Esophagus squamous epithelium (tissue), 4 donors: Measurements from ENCODE around the gene MYT1.

Source experiments
- CTCF ChIP-seq, 6 experiments: fragments of 450-650 bp in 4 of 6; fragments of 200-600 bp in 2 of 6; sonication (generic) in 2 of 6; IDR thresholded peaks; one replicate each; pipeline ENCODE4 v1.5.1; 2016 to 2019; ENCODE audit warnings: antibody characterized with exemption in 6 of 6, mild to moderate bottlenecking in 4 of 6, moderate library complexity in 4 of 6
- POLR2A ChIP-seq, 4 donors: fragments of 450-650 bp; IDR thresholded peaks; one replicate each; pipeline ENCODE4 v1.6.1; 2017; ENCODE audit warnings: antibody characterized with exemption in 4 of 4, mild to moderate bottlenecking in 4 of 4, moderate library complexity in 3 of 4

DNA sequence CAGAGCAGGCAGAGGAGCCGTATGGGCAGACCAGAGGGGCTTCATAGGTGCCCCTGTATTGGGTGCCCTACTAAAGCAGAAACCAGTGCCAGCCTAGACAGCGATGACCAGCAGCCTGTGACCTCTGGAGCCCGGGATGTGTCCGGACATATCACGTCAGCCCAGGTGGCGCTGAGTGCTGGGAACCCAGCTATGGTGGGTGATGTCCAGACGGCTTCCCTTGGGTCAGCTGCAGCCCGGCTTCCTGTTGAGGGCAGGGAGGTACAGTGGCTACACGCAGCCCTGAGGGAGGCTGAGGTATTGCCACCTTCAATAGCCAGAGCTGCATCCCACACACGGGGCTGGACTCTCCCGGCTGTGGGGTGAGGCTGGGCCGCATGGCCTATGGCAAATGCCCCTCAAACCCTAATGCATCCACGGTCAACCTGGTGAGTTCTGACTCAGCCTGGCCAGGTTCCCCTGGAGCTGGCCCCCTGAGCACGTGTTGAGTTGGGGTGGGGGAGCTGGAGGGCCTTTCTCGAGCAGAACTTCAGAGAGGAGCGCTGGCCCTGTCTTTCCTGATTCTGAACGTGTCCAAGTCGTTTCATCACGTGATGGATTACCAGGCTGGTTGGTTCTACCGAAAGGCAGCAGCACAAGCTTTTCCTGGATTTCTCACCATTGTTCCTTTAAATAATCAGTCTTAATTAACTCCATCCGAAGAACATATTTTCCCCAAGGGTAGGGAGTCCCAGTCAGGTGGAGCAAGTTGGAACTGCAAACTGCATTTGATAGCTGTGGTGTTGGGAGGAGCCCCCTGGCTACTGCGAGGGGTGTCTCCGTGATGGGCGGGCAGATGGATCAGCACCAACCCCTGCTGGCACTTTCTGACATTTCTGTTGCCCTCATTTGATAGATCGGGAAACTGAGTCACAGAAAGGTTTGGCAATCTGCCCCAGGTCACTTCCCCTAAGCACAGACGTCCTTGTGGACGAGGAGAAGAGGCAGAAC, 7.1 kb upstream of the MYT1 start:
- peak in 1 of 6 experiments; percentile 10 for TF ChIP-seq CTCF (IDR thresholded peaks at IDR 0.05)
- TF ChIP-seq POLR2A (IDR thresholded peaks at IDR 0.05) = no peak
